ENCODE data around the gene ZNF385A. TPM values are rescaled to one million over a fixed set of nuclear protein-coding genes. Genes with fewer than 3 reads are reported as not detected.

Gene ZNF385A
- total RNA-seq, 1 experiment from 2014 or later: 5.9 TPM

DNA sequence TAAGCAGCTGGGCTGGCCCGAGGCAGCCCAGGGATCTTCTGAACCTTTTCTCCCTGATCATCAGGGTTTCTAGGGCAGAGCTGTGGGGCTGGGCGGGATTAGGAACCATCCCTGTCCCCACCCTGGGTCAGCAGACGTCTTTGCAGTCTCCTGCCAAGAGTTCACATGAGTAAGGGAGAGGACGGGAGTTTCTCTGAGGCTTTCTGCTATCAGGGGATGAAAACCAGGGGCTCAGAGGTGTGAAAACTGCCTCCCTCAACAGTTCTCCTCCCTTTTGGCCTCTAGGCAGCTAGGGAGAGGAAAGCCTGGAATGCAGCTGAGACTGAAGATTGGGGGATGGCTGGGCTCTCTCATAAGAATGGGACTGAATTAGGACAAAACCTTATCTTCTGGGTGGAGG lies 7.9 kb downstream of the ZNF385A start:
- TF ChIP-seq, protein P1, sequence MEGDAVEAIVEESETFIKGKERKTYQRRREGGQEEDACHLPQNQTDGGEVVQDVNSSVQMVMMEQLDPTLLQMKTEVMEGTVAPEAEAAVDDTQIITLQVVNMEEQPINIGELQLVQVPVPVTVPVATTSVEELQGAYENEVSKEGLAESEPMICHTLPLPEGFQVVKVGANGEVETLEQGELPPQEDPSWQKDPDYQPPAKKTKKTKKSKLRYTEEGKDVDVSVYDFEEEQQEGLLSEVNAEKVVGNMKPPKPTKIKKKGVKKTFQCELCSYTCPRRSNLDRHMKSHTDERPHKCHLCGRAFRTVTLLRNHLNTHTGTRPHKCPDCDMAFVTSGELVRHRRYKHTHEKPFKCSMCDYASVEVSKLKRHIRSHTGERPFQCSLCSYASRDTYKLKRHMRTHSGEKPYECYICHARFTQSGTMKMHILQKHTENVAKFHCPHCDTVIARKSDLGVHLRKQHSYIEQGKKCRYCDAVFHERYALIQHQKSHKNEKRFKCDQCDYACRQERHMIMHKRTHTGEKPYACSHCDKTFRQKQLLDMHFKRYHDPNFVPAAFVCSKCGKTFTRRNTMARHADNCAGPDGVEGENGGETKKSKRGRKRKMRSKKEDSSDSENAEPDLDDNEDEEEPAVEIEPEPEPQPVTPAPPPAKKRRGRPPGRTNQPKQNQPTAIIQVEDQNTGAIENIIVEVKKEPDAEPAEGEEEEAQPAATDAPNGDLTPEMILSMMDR (IDR thresholded peaks at IDR 0.05): no peak
- no peak for TF ChIP-seq TCF7L2 (IDR thresholded peaks at IDR 0.05; ENCODE audit: low read depth, low read length)
- TF ChIP-seq POLR2AphosphoS5 (IDR thresholded peaks at IDR 0.05; ENCODE audit: low read depth, low read length): no peak
- TF ChIP-seq, protein P2, sequence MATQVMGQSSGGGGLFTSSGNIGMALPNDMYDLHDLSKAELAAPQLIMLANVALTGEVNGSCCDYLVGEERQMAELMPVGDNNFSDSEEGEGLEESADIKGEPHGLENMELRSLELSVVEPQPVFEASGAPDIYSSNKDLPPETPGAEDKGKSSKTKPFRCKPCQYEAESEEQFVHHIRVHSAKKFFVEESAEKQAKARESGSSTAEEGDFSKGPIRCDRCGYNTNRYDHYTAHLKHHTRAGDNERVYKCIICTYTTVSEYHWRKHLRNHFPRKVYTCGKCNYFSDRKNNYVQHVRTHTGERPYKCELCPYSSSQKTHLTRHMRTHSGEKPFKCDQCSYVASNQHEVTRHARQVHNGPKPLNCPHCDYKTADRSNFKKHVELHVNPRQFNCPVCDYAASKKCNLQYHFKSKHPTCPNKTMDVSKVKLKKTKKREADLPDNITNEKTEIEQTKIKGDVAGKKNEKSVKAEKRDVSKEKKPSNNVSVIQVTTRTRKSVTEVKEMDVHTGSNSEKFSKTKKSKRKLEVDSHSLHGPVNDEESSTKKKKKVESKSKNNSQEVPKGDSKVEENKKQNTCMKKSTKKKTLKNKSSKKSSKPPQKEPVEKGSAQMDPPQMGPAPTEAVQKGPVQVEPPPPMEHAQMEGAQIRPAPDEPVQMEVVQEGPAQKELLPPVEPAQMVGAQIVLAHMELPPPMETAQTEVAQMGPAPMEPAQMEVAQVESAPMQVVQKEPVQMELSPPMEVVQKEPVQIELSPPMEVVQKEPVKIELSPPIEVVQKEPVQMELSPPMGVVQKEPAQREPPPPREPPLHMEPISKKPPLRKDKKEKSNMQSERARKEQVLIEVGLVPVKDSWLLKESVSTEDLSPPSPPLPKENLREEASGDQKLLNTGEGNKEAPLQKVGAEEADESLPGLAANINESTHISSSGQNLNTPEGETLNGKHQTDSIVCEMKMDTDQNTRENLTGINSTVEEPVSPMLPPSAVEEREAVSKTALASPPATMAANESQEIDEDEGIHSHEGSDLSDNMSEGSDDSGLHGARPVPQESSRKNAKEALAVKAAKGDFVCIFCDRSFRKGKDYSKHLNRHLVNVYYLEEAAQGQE (IDR thresholded peaks at IDR 0.05; ENCODE audit: insufficient read depth in 1 of 2, low read depth in 2 of 2, low read length in 1 of 2): no peak
- no peak for TF ChIP-seq SIN3A (IDR thresholded peaks at IDR 0.05; ENCODE audit: borderline replicate concordance, insufficient read depth, low read depth, low read length)
- intact Hi-C loops (cut with micrococcal nuclease; ENCODE audit: unreplicated experiment): no loop called here
- ATAC-seq (no peak), DNase-seq (ENCODE audit: low read depth, low spot score) (no peak)
- no TSS peak for BruUV-seq (replicated peaks)
- Histone ChIP-seq H3K4me3 (ENCODE audit: low read depth in 2 of 2, low read length in 2 of 2) (no peak overlapping the region), H3K9me3 (ENCODE audit: control insufficient read depth, insufficient read depth, low read depth, low read length) (no peaks in the 10 kb centered on the region), H3K4me1 (ENCODE audit: control insufficient read depth, insufficient read depth, low read length) (peaks cover 2% of the 10 kb centered on the region; the same call in 1 of the 2 replicates), H3K36me3 (ENCODE audit: control insufficient read depth, insufficient read depth, low read length) (no peaks in the 10 kb centered on the region), H3K27ac (ENCODE audit: low read length) (no peak overlapping the region), H3K27me3 (ENCODE audit: control insufficient read depth, insufficient read depth, low read length) (no peaks in the 10 kb centered on the region)
- ChIA-PET POLR2A (no interaction called here), CTCF (interaction anchor here (0.6 kb wide), 1 partner anchor 30 kb away, joined by 5 read pairs; no protein-coding TSS in a partner anchor)
- in situ Hi-C loops (cut with HindIII; ENCODE audit: low pct_unique_long_range_greater_than_20kb, low sequenced_read_pairs): no loop called here

DNA sequence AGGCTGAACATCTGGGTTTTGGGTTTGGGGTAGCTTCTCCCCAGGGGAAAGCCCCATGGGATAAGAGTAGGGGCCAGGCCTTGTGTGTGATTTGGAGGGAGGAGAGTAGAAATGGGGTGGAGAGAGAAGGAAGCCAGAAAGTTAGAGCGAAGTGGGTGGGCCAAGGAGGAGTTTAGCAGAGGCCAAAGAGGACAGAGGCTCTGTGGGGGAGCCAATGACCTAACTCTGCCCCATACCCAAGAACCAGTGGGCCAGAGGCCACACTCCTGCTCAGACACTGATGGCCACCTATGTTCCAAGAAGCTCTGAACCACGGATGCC lies 9.3 kb downstream of the ZNF385A start:
- Histone ChIP-seq H3K36me3 (ENCODE audit: control insufficient read depth, insufficient read depth, low read length) (no peaks in the 10 kb centered on the region), H3K4me1 (ENCODE audit: control insufficient read depth, insufficient read depth, low read length) (peaks cover 2% of the 10 kb centered on the region; the same call in 1 of the 2 replicates), H3K4me3 (ENCODE audit: low read depth in 2 of 2, low read length in 2 of 2) (no peak overlapping the region), H3K27me3 (ENCODE audit: control insufficient read depth, insufficient read depth, low read length) (no peaks in the 10 kb centered on the region), H3K9me3 (ENCODE audit: control insufficient read depth, insufficient read depth, low read depth, low read length) (no peaks in the 10 kb centered on the region), H3K27ac (ENCODE audit: low read length) (no peak overlapping the region)
- CTCF ChIA-PET: no interaction called here
- TF ChIP-seq, protein P1 (IDR thresholded peaks at IDR 0.05): no peak
- TF ChIP-seq, protein P2 (IDR thresholded peaks at IDR 0.05; ENCODE audit: insufficient read depth in 1 of 2, low read depth in 2 of 2, low read length in 1 of 2): no peak
- TF ChIP-seq TCF7L2 (IDR thresholded peaks at IDR 0.05; ENCODE audit: low read depth, low read length) (no peak), SIN3A (IDR thresholded peaks at IDR 0.05; ENCODE audit: borderline replicate concordance, insufficient read depth, low read depth, low read length) (no peak), POLR2AphosphoS5 (IDR thresholded peaks at IDR 0.05; ENCODE audit: low read depth, low read length) (no peak)
- intact Hi-C loops (cut with micrococcal nuclease; ENCODE audit: unreplicated experiment): no loop called here
- BruUV-seq (replicated peaks): no TSS peak
- DNase-seq (ENCODE audit: low read depth, low spot score): no peak
- POLR2A ChIA-PET: interaction anchor here (0.6 kb wide), 1 partner anchor 50 kb away, joined by 3 read pairs; the partner anchor contains the start of gene COPZ1
- ATAC-seq: no peak
- in situ Hi-C loops (cut with HindIII; ENCODE audit: low pct_unique_long_range_greater_than_20kb, low sequenced_read_pairs): no loop called here

All from Panc1 (cell line).